Astrocyte of the hippocampus (primary cell): ENCODE results near the gene SHKBP1.
"Not testable (repeated sequence)": the region's sequence is repeated elsewhere in the genome, so short reads cannot be mapped to it uniquely, and the experiment has no call there.

ENCODE experiments used
- DNase-seq: peaks from one replicate; pipeline ENCODE4 v3.0.0; 2011; ENCODE audit warnings: low read depth, low spot score

Gene SHKBP1

DNA sequence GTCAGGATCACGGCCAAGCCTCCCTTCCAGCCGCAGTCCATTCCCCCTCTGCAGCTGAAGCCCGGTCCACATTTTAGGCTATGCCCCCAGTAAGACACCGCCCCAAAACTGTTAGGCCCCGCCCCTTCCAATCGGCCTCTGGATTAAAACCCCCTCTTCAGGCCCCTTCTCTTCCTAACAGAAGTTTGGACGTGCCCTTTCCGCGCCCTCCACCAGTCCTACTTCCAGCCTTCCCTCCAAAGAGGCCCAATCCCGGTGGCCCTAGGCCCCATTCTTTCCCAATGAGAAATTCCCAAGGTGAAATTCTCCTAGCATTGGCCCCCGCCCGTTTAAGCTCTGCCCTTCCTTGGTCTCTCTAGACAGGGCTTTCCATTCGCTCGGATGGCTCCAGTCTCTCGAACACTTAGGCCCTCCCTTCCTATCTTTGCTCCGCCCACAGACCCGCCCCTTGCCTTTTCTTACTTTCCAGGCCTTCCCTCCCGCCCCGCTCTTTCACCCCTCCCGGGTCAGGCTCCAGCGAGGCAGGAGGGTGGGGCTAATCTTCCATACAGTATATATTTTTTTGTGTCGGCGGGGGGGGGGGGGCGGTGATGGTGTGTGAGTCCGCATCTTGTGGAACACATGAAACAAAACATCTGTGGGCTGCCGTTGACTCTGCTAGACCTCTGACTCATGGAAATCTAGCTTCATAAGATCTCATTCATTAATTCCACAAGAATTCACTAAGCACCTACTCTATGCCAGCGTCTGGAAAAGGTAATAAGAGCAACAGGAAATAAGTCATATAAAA lies 38.1 kb downstream of the SHKBP1 start:
- DNase-seq, result peak; percentile 89

DNA sequence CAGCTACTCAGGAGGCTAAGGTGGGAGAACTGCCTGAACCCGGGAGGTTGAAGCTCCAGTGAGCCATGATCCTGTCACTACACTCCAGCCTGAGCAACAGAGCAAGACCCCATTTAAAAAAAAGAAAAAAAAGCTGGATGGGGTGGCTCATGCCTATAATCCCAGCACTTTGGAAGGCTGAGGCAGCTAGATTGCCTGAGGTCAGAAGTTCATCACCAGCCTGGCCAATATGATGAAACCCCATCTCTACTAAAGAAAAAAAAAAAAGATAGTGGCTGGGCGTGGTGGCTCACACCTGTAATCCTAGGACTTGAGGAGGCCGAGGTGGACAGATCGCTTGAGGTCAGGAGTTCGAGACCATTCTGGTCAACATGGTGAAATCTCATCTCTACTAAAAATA lies 39.5 kb downstream of the SHKBP1 start:
- no peak for DNase-seq

DNA sequence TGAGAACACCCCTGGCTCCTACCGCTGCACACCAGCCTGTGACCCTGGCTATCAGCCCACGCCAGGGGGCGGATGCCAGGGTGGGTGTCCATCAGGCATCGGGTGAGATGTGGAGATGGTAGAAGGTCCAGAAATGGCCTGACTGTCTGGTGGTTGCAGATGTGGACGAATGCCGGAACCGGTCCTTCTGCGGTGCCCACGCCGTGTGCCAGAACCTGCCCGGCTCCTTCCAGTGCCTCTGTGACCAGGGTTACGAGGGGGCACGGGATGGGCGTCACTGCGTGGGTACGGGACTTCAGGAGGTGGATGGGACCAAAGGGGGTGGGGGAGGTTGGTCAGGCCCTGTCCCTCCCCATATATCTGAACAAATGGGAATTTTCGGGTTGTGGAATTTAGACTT lies 40.3 kb downstream of the SHKBP1 start:
- DNase-seq, result no peak

DNA sequence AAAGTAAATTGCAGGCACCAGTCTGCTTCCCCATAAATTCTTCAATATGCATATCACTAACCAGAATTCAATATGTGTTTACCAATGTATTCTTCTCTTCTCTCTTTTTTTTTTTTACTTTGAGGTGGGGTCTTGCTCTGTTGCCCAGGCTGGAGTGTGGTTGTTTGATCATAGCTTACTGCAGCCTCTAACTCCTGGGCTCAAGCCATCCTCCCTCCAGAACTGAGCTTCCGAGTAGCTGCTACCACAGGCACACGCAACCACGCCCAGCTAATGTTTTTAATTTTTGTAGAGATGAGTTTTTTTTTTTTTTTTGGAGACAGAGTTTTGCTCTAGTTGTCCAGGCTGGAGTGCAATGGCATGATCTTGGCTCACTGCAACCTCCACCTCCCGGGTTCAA lies 41.3 kb downstream of the SHKBP1 start:
- no peak for DNase-seq

DNA sequence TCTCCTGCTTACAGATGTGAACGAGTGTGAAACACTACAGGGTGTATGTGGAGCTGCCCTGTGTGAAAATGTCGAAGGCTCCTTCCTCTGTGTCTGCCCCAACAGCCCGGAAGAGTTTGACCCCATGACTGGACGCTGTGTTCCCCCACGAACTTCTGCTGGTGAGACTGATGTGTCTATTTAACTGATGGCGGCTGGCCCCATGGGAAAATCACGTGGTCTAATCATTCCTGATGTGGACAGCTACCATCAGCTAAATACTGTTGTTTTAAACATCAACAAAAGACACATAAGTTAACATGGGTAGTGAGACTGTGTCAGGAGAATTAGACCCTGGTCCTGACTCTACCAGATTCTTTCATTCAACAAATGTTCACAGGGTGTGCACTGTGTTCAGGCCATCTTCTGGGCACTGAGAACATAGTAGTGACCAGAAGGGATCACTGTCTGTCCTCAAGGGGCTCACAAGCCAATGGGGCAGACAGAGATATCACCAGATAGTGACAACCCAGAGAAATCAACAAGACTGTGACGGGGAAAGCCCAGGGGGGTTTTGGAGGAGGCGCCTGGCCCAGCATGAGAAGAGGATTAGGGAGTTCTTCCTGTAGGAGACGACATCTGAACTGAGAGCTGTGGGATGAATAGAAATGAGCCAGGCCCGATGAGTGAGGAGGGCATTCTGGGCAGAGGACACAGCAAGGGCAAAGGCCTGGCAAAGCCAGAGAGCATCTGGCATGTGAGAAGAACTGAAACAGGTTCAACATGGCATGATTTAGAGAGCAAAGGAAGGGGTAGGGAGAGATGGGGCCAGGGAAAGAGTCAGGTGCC lies 42.9 kb downstream of the SHKBP1 start:
- DNase-seq, result no peak

DNA sequence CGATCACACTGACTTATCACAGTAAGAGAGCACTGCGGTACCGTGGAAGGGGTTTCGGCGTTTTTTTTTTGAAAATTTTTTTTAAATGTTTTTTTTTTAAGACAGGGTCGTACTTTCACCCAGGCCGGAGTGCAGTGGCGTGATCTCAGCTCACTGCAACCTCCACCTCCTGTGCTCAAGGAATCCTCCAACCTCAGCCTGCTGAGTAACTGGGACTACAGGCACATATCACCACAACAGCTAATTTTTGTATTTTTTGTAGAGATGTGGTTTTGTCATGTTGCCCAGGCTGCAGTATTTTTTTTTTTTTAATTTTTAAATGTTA lies 43.5 kb downstream of the SHKBP1 start:
- no peak for DNase-seq

DNA sequence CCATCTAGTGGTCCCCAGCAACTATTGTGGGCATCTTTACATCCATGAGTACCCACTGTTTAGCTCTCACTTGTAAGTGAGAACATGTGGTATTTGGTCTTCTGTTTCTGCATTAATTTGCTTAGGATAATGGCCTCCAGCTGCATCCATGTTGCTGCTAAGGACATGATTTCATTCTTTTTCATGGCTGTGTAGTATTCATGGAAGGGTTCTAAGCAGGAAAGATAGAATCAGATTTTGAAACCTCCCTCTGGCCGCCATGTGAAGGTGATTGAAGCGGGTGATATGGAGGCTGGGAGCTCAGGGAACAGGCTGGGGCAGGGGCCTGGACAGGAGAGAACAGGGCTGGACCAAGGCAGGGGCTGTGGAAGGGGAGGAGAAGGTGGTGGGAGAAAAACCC lies 44.6 kb downstream of the SHKBP1 start:
- DNase-seq, result no peak

DNA sequence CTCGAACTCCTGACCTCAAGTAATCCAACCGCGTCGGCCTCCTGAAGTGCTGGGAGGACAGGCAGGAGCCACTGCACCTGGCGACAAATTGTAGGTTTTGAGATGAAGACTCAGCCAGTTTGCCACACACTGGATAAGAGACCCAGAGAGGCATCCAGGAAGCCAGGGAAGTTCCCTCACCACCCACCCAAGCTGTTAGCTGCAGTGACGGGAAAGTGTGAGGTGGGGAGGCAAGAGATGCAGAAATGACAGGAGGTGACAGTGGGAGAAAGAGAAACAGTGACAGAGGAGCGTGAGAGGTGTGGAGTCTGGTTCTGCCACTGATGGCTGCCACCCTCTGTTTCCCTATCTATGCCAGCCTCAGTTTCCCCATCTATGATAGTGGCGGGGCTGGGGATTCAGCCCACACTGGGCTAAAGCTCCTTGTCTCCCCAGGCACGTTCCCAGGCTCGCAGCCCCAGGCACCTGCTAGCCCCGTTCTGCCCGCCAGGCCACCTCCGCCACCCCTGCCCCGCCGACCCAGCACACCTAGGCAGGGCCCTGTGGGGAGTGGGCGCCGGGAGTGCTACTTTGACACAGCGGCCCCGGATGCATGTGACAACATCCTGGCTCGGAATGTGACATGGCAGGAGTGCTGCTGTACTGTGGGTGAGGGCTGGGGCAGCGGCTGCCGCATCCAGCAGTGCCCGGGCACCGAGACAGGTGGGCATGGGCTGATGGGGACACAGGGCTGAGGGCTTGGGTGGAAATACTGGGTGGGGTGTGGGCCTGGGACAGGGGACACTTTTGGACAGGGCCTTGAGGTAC lies 45.5 kb downstream of the SHKBP1 start:
- DNase-seq, result no peak

DNA sequence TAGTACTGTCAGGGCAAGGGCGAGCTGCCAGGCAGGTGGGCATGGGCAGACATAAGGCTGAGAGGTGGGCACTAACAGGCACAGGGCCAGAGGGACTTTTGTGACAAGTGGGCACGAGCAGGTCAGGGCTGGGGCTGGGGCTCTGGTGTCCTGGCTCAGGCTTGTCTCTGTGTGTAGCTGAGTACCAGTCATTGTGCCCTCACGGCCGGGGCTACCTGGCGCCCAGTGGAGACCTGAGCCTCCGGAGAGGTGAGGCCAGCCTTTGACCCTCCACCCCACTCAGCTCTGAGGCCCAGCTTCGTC lies 46.1 kb downstream of the SHKBP1 start:
- no peak for DNase-seq

DNA sequence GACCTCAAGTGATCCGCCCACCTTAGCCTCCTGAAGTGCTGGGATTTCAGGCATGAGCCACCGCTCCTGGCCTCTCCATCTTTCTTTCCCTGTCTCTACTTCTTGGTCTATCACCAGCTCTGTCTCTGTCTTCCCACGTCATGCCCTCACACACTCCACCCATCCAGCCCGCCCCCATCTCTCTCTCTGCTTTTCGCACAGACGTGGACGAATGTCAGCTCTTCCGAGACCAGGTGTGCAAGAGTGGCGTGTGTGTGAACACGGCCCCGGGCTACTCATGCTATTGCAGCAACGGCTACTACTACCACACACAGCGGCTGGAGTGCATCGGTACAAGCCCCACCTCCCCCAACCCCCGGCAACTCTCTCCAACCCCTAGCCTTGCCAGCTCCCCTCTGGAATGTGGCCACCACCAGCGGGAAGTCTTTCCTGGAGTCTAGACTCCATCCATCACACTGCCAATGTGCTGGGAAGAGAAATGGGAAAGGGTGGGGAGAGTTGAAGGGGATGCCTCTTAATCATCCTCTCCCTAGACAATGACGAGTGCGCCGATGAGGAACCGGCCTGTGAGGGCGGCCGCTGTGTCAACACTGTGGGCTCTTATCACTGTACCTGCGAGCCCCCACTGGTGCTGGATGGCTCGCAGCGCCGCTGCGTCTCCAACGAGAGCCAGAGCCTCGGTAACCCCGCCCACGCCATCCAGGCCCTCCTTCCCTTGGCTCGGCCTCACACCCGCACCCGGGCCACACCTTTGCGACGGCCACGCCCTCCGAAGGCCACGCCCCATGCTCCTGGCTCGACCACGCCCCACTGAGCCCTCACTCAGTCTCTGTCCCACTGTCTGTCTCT lies 47.0 kb downstream of the SHKBP1 start:
- DNase-seq, result peak; percentile 84

DNA sequence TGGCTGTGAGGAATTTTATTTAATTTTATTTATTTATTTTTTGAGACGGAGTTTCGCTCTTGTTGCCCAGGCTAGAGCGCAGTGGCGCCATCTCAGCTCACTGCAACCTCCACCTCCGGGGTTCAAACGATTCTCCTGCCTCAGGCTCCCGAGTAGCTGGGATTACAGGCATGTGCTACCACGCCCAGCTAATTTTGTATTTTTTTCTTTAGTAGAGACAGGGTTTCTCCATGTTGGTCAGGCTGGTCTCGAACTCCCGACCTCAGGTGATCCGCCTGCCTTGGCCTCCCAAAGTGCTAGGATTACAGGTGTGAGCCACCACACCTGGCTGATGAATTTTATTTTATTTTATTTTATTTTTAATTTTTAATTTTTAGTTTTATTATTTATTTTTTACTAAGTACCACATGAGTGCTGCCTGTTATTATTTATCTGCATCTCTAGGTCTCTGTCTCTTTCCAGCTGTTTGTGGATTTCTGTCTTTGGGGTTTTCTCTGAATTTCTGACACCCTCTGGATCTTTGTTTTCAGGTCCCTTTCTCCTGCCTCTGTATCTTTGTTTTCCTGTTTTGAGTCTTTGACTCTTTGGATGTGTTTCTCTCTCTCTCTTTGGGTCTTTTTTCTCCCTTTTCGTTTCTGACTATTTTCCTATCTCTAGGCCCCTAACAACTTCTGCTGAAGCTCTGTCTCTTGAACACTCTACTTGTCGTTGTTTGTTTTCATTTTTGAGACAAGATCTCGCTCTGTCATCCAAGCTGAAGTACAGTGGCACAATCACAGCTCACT lies 47.9 kb downstream of the SHKBP1 start:
- DNase-seq, result not testable (repeated sequence)

DNA sequence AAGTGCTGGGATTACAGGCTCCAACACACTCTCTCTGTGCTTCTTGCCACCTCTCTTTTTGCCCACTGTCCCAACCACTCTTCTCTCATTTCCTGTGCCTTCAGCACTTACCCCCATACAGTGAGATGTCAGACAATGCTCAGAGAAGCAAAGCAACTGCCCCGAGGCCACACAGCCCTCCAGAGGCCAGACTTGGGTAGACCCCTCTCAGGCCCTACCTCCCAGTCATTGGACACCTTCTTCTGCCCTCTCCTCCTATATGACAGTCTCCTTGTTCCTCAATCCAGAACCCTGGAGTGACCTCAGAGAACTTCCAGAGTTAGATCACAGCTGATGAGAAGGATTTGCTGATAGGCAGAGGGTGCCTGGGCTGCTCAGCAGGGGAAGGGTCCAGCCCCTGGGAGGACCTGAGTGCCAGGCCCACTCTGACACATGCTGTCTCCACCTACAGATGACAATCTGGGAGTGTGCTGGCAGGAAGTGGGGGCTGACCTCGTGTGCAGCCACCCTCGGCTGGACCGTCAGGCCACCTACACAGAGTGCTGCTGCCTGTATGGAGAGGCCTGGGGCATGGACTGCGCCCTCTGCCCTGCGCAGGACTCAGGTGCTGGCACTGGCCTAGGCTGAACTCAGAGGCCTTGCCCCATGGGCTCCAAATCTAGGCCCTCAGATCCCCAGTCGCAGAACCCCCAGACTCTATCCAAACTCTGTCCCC lies 48.9 kb downstream of the SHKBP1 start:
- no peak for DNase-seq

DNA sequence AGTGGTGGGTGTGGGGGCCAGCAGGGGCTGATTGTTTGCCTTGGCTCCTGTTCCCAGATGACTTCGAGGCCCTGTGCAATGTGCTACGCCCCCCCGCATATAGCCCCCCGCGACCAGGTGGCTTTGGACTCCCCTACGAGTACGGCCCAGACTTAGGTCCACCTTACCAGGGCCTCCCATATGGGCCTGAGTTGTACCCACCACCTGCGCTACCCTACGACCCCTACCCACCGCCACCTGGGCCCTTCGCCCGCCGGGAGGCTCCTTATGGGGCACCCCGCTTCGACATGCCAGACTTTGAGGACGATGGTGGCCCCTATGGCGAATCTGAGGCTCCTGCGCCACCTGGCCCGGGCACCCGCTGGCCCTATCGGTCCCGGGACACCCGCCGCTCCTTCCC lies 50.2 kb downstream of the SHKBP1 start:
- DNase-seq, result no peak

DNA sequence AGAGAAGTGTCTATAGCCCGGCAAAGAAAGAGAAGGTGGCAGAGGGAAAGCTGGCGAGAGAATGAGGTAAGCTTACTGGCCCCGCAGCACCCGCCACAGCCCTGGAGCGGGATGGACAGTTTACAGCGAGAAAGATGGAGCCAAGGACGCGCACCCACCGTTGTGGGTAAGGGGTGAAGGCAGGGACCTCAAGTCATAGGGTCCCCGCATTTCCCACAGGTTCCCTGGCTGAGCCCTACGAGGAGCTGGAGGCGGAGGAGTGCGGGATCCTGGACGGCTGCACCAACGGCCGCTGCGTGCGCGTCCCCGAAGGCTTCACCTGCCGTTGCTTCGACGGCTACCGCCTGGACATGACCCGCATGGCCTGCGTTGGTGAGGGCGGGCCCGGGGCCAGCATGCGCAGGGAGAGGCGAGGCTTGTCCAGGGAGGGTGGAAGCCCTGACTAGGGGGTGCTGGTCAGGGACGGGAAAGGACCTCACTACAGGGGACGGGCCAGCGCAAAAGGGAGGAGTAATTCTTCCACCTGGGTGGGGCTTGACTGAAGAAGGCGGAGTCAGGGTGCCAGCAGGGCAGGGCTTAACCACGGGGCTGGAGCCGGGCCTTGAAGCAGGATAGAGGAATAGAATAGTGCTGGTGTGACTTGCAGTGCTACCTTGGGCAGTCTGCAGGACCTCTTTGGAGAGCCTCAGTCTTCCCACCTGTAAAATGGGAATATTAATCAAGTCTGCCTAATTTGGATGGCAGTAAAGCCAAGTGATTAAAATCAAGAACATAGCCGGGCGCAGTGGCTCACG lies 51.0 kb downstream of the SHKBP1 start:
- no peak for DNase-seq

DNA sequence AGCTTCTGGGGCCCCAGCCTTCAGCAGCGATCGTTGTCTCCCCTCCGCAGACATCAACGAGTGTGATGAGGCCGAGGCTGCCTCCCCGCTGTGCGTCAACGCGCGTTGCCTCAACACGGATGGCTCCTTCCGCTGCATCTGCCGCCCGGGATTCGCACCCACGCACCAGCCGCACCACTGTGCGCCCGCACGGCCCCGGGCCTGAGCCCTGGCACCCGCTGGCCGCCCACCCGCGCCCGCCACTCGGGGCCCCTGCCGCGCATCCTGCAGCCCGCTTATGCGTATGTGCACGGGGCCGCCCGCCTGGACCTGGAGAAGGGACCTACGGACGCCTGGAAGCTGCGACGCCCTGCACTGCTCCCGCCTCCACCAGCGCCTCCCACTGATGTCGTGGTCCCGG lies 52.7 kb downstream of the SHKBP1 start:
- no peak for DNase-seq

DNA sequence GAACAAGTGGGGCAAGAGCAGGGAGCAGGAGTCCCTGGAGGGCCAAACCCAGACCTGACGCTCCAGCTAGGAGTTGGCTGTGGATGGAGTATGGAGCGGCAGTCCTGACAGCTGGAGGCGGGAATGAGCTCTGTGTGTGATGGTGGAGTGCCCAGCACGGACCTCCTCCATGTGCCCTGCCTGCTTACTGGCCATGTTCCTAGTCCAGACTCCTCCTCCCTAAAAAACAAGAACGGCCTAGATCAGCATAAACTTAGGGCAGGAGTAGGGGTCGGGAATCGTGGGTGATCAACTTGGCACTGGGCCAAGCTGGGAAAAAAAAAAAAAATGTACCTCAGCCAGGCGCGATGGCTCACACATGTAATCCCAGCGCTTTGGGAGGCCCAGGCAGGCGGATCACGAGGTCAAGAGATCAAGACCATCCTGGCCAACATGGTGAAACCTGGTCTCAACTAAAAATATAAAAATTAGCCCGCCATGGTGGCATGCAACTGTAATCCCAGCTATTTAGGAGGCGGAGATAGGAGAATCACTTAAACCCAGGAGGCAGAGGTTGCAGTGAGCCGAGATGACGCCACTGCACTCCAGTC lies 54.0 kb downstream of the SHKBP1 start:
- no peak for DNase-seq

DNA sequence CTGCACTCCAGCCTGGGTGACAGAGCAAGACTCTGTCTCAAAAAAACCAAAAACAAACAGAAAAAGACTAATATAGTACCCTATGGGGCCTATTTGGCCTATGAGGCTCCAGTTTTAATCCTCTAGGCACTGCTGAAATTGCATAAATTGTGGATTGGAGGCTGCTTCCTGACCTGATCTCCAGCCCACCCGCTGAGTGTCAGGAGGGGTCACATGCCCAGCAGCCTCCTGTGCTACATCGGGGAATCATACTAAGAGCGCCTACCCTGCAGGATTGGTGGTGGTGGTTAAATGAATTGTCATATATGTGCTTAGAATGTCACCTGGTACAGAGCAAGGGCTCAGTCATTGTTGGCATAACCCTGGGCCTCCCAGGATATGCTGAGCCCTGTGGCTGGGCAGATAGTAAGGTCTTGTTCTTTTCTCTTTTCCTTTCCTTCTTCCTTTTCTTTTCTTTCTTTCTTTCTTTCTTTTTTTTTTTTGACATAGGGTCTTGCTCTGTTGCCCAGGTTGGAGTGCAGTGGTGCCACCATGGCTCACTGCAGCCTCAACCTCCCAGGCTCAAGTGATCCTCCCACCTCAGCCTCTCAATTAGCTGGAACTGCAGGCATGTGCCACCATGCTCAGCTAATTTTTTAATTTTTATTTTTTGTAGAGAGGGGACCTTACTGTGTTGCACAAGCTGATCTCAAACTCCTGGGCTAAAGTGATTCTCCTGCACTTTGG lies 55.8 kb downstream of the SHKBP1 start:
- DNase-seq, result no peak

DNA sequence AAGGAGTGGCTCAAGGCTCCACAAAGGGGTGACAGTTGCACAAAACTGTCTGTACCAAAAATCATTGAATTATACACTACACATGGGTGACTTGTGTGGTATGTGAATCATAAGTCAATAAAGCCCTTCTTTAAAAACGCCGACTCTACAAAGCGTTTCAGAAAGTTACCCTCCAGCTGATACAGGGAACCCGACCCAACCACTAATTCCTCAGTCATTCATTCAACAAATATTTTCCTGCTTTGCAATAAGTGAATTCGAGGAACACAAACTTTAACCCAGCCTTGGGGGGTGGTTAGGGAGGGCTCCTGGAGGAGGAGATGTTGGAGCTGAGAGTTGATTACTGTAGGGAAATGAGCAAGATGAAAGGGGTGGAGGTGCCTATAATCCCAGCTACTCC lies 56.5 kb downstream of the SHKBP1 start:
- peak; percentile 69 for DNase-seq
